Right kidney (tissue), 1 donor: ENCODE measurements around the gene MOCS1.

ENCODE experiments used
- DNase-seq: peaks from one replicate; pipeline ENCODE4 v3.0.0-alpha.2; 2016

Gene MOCS1

DNA sequence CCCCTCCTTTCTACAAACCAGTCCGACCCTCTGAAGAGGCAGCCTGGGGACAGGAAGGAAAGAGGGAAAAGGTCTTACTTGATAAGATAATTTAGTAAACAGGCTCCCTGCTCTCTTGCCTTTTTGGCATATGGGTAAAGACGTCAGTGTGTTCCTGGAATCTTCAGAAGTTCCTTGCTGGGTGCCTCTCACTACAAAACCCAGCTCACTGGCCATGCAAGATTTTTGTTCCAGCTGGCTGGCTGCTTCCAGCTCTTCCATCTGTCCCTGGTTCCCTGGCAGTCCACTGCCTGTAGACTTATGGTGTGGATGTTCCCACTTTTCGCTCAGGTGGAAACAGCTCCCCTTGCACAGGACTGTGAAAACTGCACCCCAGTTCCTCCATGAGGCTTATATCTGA, 57.4 kb downstream of the MOCS1 start:
- DNase-seq, result no peak

DNA sequence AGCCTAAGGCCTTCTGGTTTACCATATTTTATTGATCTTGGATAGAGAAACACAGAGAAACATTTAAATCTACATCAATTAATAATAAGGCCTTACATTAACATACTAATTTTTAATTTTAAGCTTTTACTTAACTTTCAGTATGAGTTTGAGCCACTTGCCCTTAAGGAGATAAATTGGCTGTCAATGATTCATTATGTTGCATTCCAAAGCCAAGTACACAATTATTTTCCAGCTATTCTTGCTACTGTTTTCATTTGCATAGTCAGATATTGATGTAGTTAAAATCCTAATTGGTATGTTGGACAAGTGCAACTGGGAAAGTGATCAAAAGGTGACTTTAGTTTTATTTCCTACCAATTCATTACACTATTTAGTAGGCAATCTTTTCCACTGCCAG, 58.2 kb downstream of the MOCS1 start:
- no peak for DNase-seq

DNA sequence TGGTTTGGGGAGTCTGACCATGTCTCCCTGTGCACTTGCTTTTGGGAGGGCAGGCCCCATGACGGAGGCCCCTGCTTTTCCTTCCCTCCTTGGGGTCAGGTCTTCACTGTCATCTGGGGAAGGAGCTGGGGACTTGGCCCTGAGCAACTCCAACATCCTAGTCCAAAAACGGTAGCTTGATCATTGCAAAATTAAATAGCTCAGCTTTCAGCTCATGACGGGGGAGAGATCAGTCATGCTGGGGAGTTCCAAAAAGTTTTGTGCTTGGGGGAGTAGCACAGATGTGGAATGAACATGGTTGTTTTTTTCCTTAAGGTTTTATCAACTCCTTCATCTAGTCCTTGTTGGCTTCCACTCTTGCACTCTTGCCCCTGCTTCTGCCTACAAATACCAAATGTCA, 60.8 kb downstream of the MOCS1 start:
- DNase-seq, result no peak

DNA sequence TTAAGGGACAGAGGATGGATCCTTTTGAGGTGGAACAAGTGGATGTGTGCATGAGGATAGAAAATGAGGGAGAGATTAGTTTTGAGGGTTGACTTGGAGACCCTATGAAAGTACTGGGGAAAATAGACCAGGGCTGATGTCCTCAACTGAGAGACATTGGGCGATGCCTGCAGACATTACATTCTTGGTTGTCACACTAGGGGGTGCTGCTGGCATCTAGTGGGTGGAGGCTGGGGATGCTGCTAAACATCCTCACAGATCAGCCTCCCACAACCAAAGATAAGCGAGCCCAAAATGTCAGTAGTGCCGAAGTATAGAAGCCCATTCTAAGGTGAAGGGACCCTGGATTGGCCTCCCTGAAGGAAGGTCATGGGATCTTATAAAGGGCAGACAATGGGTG, 63.3 kb downstream of the MOCS1 start:
- DNase-seq, result no peak

DNA sequence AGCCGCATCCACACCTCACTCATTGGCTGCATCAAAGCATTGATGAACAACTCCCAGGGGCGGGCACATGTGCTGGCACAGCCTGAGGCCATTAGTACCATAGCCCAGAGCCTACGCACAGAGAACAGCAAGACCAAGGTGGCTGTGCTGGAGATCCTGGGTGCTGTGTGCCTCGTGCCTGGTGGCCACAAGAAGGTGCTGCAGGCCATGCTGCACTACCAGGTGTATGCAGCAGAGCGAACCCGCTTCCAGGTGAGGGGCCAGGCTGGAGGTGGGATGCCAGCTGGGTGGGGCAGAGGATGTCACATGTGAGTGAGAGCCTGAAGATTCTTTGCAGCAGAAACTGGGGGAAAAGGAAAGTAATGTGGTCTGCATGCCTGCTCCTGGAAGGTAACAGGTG, 66.7 kb downstream of the MOCS1 start:
- DNase-seq, result no peak

DNA sequence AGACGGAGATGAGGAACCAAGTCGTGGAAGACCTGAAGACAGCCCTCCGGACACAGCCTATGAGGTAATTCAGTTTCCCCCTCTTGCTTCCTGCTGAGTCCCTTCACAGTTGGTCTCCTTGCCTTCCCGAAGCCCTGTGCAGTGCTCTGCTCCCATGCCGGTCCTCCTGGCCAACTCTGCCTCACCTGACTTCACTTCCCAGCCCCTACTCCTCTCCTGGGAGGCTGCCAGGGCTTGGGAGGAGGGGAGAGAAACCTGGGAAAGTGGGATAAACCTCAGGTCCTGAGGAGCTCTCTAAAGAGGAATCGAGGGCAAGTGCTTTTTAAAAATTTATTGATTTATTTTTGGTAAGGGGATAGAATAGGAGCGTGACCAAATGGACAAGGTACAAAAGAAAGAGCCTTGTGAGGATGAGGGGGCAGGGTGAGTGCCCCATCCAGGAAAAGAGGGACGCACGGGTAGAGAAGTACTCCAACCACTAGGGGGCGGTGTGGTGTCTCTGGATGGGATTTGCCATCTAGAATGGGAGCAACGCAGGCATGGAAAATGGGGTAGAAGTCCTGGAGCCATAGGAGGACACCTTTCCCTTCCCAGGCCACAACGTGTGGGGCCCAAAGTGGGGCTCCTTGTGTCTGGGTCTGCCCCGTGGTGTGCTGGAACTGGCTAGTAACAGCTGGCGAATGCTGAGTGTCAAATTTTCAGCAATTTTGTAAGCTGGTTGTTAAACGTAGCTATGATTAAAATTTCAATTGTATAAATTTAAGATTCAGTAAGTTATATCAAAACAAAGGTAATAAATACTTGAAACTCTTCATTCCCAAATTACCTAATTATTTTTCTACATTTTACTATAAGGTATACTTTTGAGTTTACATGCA, 69.0 kb downstream of the MOCS1 start:
- no peak for DNase-seq

DNA sequence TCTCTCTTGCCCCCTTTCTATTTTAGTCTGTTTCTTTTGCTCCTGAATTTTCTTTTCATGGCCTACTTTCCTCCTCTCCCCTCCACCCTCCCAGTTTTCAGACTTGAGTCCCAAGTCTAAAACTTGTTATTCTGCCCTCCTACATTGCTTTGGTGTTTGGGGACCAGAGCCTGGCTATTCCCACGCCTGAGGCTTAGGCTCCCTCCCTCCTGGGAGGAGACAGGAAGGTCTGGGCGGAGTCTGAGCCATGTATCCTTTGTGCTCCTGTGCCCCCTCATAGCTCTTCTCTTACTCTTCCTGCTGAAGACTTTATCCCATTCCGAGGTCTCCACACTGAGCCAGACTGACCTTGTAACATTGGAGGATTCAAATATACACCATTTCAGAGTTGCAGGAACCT, 72.6 kb downstream of the MOCS1 start:
- DNase-seq, result no peak

DNA sequence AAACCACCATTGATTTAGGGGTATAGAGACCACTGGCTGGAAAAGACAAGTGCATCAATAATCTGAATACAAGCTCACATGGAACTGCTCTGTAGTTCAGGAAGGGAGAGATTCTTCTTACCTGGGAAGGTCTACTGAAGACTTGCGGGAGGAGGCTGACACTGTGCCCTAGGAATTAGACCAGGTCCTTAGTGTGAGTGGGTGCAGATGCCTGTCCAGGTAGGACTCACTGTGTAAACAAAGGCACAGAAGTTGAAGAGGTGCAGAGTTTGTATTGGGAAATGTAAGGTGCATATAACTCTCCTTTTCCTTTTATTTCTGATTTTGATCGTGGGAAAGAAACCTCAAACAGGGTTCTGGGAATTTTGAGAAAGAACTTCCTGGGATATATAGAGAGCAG, 75.2 kb downstream of the MOCS1 start:
- no peak for DNase-seq

DNA sequence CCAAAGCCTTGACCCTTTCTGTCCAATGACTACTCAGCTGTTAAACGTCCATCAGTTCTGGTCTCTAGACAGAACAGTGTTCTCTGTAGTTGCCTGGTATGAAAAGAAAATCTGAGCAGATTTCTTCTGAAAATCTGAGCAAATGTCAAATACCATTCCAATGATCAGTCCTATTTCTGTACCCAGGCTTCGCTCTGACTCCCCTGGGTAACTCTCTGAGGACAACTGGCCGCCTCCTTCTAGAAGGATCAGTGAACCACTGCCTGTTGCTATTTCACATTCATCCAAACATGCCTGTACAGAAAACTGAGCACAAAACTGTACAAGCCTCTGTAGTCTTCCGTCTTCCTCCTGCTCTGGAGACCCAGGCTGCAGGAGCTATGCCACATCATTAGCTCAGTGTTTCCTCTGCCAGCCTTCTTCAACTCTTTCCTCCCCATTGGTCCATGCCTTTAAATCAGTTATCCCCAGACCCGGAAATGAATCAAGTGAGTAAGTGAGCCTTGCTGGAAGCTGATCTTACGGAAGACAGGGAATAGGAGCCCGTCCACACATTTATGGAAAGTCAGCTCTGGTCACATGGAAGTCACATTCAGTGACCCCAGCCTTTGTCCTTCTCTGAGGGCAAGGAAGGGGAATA, 78.8 kb downstream of the MOCS1 start:
- DNase-seq, result no peak
